Activated CD4-positive, alpha-beta T cell treated with anti-CD3 and anti-CD28 coated beads, Interleukin-2, amount 50 U/mL, for 24 hours (primary cell): Measurements from ENCODE around the gene TELO2.
A peak's percentile ranks its signal among the peaks of the same experiment; 100 is the strongest.

ENCODE experiments used
- DNase-seq, 2 donors: peaks; one replicate each; pipeline ENCODE4 v3.0.0-alpha.2; 2020; ENCODE audit warnings: low read depth in 1 of 2, low spot score in 1 of 2

TELO2 gene

GRCh38 chr16:1552129-1552528 is 59.0 kb downstream of the TELO2 start:
- no peak for DNase-seq

- DNase-seq: no peak
These were observed 61.0 kb downstream of the TELO2 start for GRCh38 chr16:1553946-1554825.

- no peak for DNase-seq
These were observed 61.8 kb downstream of the TELO2 start for GRCh38 chr16:1554826-1555445.

GRCh38 chr16:1556254-1556653 is 63.1 kb downstream of the TELO2 start:
- DNase-seq: no peak

GRCh38 chr16:1557074-1557473 is 63.9 kb downstream of the TELO2 start:
- no peak for DNase-seq

- DNase-seq: no peak
These were observed 64.4 kb downstream of the TELO2 start for GRCh38 chr16:1557576-1557975.

GRCh38 chr16:1559446-1559975 is 66.4 kb downstream of the TELO2 start:
- peak in 1 of 2 donors; percentile 10 for DNase-seq
